Body of pancreas (tissue), 4 donors: Measurements from ENCODE around the gene EXD2. TPM values are rescaled to one million over a fixed set of nuclear protein-coding genes. Genes with fewer than 3 reads are reported as not detected.
"Not testable (repeated sequence)": the region's sequence is repeated elsewhere in the genome, so short reads cannot be mapped to it uniquely, and the experiment has no call there.

Experiments
- ATAC-seq: fragments of 150-250 bp; one replicate; pipeline ENCODE4 v1.9.1; 2016
- DNase-seq, 4 donors: peaks; one replicate each; pipeline ENCODE4 v3.0.0-alpha.2; 2019
- H3K27ac ChIP-seq, 4 donors: fragments of 200-600 bp; sonication (generic); 1 replicate in 3 of 4; 2 replicates in 1 of 4; pipeline versions ENCODE4 v1.5.1 to v1.6.1; 2016 to 2019; ENCODE audit warnings: mild to moderate bottlenecking in 1 of 4, mixed read lengths in 1 of 4, moderate library complexity in 1 of 4
- H3K27me3 ChIP-seq, 2 donors: fragments of 200-600 bp; sonication (generic); one replicate each; pipeline ENCODE4 v1.6.0; 2016; ENCODE audit warnings: mild to moderate bottlenecking in 1 of 2
- H3K36me3 ChIP-seq, 2 donors: fragments of 200-600 bp; sonication (generic); replicated peaks in 1 of 2; 2 replicates each; pipeline ENCODE4 v1.5.1; 2016; ENCODE audit warnings: low read depth in 2 of 2; ENCODE audit not compliant: insufficient read depth in 1 of 2
- H3K4me1 ChIP-seq: fragments of 200-600 bp; sonication (generic); one replicate; pipeline ENCODE4 v1.6.0; 2016
- H3K4me3 ChIP-seq, 2 donors: fragments of 200-600 bp; sonication (generic); 1 replicate in 1 of 2; 2 replicates in 1 of 2; pipeline ENCODE4 v1.5.1; 2016 to 2019
- H3K9me3 ChIP-seq, 3 donors: fragments of 200-600 bp; sonication (generic); 1 replicate in 2 of 3; 2 replicates in 1 of 3; pipeline ENCODE4 v1.5.1; 2016
- CTCF ChIP-seq, 7 experiments: fragments of 450-650 bp in 4 of 7; fragments of 200-600 bp in 3 of 7; sonication (generic) in 3 of 7; IDR thresholded peaks; one replicate each; pipeline ENCODE4 v1.5.1; 2016 to 2019; ENCODE audit warnings: antibody characterized with exemption in 7 of 7
- POLR2A ChIP-seq, 3 donors: fragments of 450-650 bp; IDR thresholded peaks; one replicate each; pipeline ENCODE4 v1.6.1; 2016; ENCODE audit warnings: antibody characterized with exemption in 3 of 3, mild to moderate bottlenecking in 2 of 3
- WGBS, 2 donors: methylation state at CpG; one replicate each; pipeline ENCODE4 v1.1.5; 2017; 5-methylcytosine and 5-hydroxymethylcytosine counted together
- intact Hi-C: fragments of 100-400 bp; cut with DNase I; formaldehyde crosslinking; loops from one replicate; pipeline ENCODE4 v1.15.1; 2023
- total RNA-seq, 2 donors: library from RNA; depleted of rRNA; stranded (reverse); fragments of >200 nt; gene quantifications; one replicate each; pipeline ENCODE4 v1.1.0, GENCODE V29; 2016

The EXD2 gene
- total RNA-seq, 2 donors from 2014 or later: 11.2 to 21.5 TPM

- Histone ChIP-seq H3K4me3 (no peak overlapping the region), H3K4me1 (peaks cover 13% of the 10 kb centered on the region), H3K36me3 (no peaks in the 10 kb centered on the region), H3K9me3 (no peaks in the 10 kb centered on the region), H3K27ac (peak overlapping the region in 1 of 4 donors; percentile 35), H3K27me3 (no peaks in the 10 kb centered on the region)
- no peak for TF ChIP-seq CTCF (IDR thresholded peaks at IDR 0.05)
- TF ChIP-seq POLR2A (IDR thresholded peaks at IDR 0.05): no peak
- 72 to 90% methylated on average over 8 to 9 of the region's 9 CpGs for WGBS, 2 donors
- no peak for ATAC-seq
- intact Hi-C loops: no loop called here
- no peak for DNase-seq
These were observed 97.8 kb downstream of the EXD2 start for GRCh38 chr14:69288956-69289705.

- Histone ChIP-seq H3K4me1 (peaks cover 13% of the 10 kb centered on the region), H3K27ac (peak overlapping the region in 1 of 4 donors; percentile 35), H3K9me3 (no peaks in the 10 kb centered on the region), H3K36me3 (no peaks in the 10 kb centered on the region), H3K4me3 (no peak overlapping the region), H3K27me3 (no peaks in the 10 kb centered on the region)
- peak in 2 of 4 donors; percentile 15 to 27 for DNase-seq
- ATAC-seq: peak; percentile 36
- TF ChIP-seq POLR2A (IDR thresholded peaks at IDR 0.05) (no peak), CTCF (IDR thresholded peaks at IDR 0.05) (no peak)
- intact Hi-C loops: no loop called here
- 78% methylated on average over 13 of the region's 13 CpGs for WGBS, 2 donors
These were observed 98.7 kb downstream of the EXD2 start for GRCh38 chr14:69289811-69290520.

- H3K4me1 ChIP-seq: peaks cover 13% of the 10 kb centered on the region
- H3K9me3 ChIP-seq, intact Hi-C loops, ATAC-seq, H3K4me3 ChIP-seq, H3K27ac ChIP-seq, DNase-seq, H3K27me3 ChIP-seq, H3K36me3 ChIP-seq: not testable (repeated sequence)
- whole genome bisulfite sequencing, 2 donors: 92 to 98% methylated on average over 7 of the region's 7 CpGs
These were observed 99.6 kb downstream of the EXD2 start for GRCh38 chr14:69290881-69291280.

- intact Hi-C loops: no loop called here
These were observed 100.1 kb downstream of the EXD2 start for GRCh38 chr14:69291396-69291795.

More at GRCh38 chr14:69291396-69291795, 100.1 kb downstream of the EXD2 start:
- WGBS, 2 donors: 43 to 47% methylated on average over 5 of the region's 5 CpGs
- Histone ChIP-seq H3K4me3 (no peak overlapping the region), H3K4me1 (peaks cover 13% of the 10 kb centered on the region), H3K9me3 (no peaks in the 10 kb centered on the region), H3K27me3 (no peaks in the 10 kb centered on the region), H3K36me3 (no peaks in the 10 kb centered on the region), H3K27ac (no peak overlapping the region)
- TF ChIP-seq CTCF (IDR thresholded peaks at IDR 0.05): no peak
- no peak for TF ChIP-seq POLR2A (IDR thresholded peaks at IDR 0.05)
- ATAC-seq: no peak
- DNase-seq: no peak
